HEK293 (cell line): ENCODE measurements around the gene MT1B.
"Not testable (repeated sequence)": the region's sequence is repeated elsewhere in the genome, so short reads cannot be mapped to it uniquely, and the experiment has no call there.

Experiments used
- CTCF ChIA-PET: fragments of 350-600 bp; formaldehyde crosslinking; extraction: SDS; loops from one replicate; lab custom pipeline; 2021; ENCODE audit warnings: antibody characterized with exemption; lab: Yijun Ruan, JAX
- POLR2A ChIA-PET: fragments of 300-600 bp; formaldehyde crosslinking; extraction: SDS; loops from one replicate; lab custom pipeline; 2020; ENCODE audit warnings: antibody characterized with exemption, inconsistent platforms; lab: Yijun Ruan, JAX
- H3K27ac ChIP-seq: fragments of 200-500 bp; sonication (Bioruptor generic); 2 replicates; pipeline ENCODE4 v1.5.1; 2014; ENCODE audit warnings: low read depth, low read length, control low read depth, inconsistent platforms; ENCODE audit errors: extremely low read depth
- H3K36me3 ChIP-seq, 2 experiments: fragments of 200-500 bp in 1 of 2; sonication (Bioruptor generic) in 1 of 2; 1 replicate in 1 of 2; 2 replicates in 1 of 2; pipeline ENCODE4 v1.5.1; 2014 to 2017; ENCODE audit warnings: inconsistent platforms in 2 of 2, low read length in 2 of 2; ENCODE audit not compliant: control insufficient read depth in 2 of 2, insufficient read depth in 1 of 2
- H3K4me1 ChIP-seq: fragments of 200-500 bp; sonication (Bioruptor generic); 2 replicates; pipeline ENCODE4 v1.5.1; 2014; ENCODE audit warnings: mild to moderate bottlenecking, low read length, inconsistent platforms; ENCODE audit not compliant: control insufficient read depth, insufficient read depth
- H3K4me3 ChIP-seq: 2 replicates; pipeline ENCODE4 v1.5.1; 2011; ENCODE audit warnings: low read depth, mild to moderate bottlenecking, control low read depth, low read length, moderate library complexity
- H3K9me3 ChIP-seq: fragments of 200-500 bp; sonication (Bioruptor generic); 2 replicates; pipeline ENCODE4 v1.5.1; 2014; ENCODE audit warnings: low read depth, low read length, inconsistent platforms; ENCODE audit not compliant: control insufficient read depth, insufficient read depth
- MZF1 ChIP-seq: fragments of 450-650 bp; formaldehyde crosslinking; IDR thresholded peaks from 2 replicates; pipeline ENCODE4 v1.5.1; 2017; ENCODE audit warnings: missing biosample characterization, missing genetic modification characterization, borderline replicate concordance
- REPIN1 ChIP-seq: fragments of 450-650 bp; formaldehyde crosslinking; IDR thresholded peaks from 2 replicates; pipeline ENCODE4 v1.5.1; 2017; ENCODE audit warnings: missing biosample characterization, missing genetic modification characterization, low read depth
- SCRT2 ChIP-seq: fragments of 450-650 bp; formaldehyde crosslinking; IDR thresholded peaks from 2 replicates; pipeline ENCODE4 v1.5.1; 2016; ENCODE audit warnings: missing biosample characterization, missing genetic modification characterization
- ZNF366 ChIP-seq: fragments of 450-650 bp; formaldehyde crosslinking; conservative IDR thresholded peaks from 2 replicates; pipeline ENCODE4 v1.5.1; 2016; ENCODE audit warnings: missing biosample characterization, missing genetic modification characterization
- ZNF416 ChIP-seq: fragments of 450-650 bp; formaldehyde crosslinking; IDR thresholded peaks from 2 replicates; pipeline ENCODE4 v1.5.1; 2016; ENCODE audit warnings: missing biosample characterization, missing genetic modification characterization
- ZNF610 ChIP-seq: fragments of 450-650 bp; formaldehyde crosslinking; IDR thresholded peaks from 2 replicates; pipeline ENCODE4 v1.5.1; 2016; ENCODE audit warnings: missing biosample characterization, missing genetic modification characterization, borderline replicate concordance
- ZNF621 ChIP-seq: fragments of 450-650 bp; formaldehyde crosslinking; IDR thresholded peaks from 2 replicates; pipeline ENCODE4 v1.5.1; 2017; ENCODE audit warnings: missing biosample characterization, missing genetic modification characterization
- ZNF623 ChIP-seq: fragments of 450-650 bp; formaldehyde crosslinking; IDR thresholded peaks from 2 replicates; pipeline ENCODE4 v1.5.1; 2016; ENCODE audit warnings: missing biosample characterization, missing genetic modification characterization
- ZNF660 ChIP-seq: fragments of 450-650 bp; IDR thresholded peaks from 2 replicates; pipeline ENCODE4 v1.5.1; 2018; ENCODE audit warnings: missing biosample characterization, mild to moderate bottlenecking, missing genetic modification characterization
- ZNF830 ChIP-seq: fragments of 450-650 bp; IDR thresholded peaks from 2 replicates; pipeline ENCODE4 v1.5.0; 2018; ENCODE audit warnings: missing biosample characterization, missing genetic modification characterization, low read depth, mild to moderate bottlenecking, moderate library complexity
- TF ChIP-seq, protein P1 (sequence below): fragments of 450-650 bp; formaldehyde crosslinking; IDR thresholded peaks from 2 replicates; pipeline ENCODE4 v1.5.1; 2017; ENCODE audit warnings: missing biosample characterization, missing genetic modification characterization
- TF ChIP-seq, protein P2 (sequence below): fragments of 450-650 bp; formaldehyde crosslinking; IDR thresholded peaks from 2 replicates; pipeline ENCODE4 v1.5.1; 2016; ENCODE audit warnings: missing biosample characterization, missing genetic modification characterization, borderline replicate concordance
- TF ChIP-seq, protein P3 (sequence below): fragments of 450-650 bp; formaldehyde crosslinking; IDR thresholded peaks from 2 replicates; pipeline ENCODE4 v1.5.1; 2016; ENCODE audit warnings: missing biosample characterization, missing genetic modification characterization, borderline replicate concordance

MT1B gene

DNA sequence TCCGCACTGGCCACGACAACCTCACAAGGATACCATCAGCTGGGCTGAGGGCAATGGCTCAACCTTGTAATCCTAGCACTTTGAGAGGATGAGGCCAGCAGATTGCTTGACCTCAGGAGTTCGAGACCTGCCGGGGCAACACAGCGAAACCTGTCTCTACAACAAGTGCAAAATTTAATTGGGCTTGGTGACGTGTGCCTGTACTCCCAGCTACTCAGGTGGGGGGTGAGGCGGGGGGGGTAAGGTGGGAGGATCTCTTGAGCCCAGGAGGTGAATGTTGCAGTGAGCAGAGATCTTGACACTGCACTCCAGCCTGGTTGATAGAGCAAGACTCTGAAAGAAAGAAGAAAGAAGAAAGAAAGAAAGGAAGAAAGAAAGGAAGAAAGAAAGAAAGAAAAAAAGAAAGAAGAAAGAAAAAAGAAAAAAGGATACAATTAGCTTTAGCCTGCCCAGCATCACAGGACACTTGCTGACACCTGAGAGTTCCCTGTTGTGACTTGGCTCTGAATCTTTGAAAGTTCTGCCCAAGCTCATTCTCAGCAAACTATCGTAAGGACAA, 31.3 kb upstream of the MT1B start (continued):
- TF ChIP-seq ZNF366 (tag by site-specific recombination) (peak; percentile 80), MZF1 (tag by site-specific recombination) (no peak)

DNA sequence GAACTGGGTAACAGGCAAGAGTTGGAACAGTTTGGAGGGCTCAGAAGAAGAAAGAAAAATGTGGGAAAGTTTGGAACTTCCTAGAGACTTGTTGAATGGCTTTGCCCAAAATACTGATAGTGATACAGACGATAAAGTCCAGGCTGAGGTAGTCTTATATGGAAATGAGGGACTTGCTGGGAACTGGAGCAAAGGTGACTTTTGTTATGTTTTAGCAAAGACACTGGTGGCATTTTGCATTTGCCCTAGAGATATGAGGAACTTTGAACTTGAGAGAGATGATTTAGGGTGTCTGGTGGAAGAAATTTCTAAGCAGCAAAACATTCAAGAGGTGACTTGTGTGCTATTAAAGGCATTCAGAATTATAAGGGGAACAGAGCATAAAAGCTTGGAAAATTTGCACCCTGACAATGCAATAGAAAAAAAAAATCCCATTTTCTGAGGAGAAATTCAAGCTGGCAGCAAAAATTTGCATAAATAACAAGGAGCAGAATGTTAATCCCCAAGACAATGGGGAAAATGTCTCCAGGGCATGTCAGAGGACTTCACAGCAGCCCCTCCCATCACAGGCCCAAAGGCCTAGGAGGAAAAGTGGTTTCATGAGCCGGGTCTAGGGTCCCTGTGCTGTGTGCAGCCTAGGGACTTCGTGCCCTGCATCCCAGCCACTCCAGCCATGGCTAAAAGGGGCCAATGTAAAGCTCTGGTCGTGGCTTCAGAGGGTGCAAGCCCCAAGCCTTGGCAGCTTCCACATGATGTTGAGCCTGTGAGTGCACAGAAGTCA, 29.8 kb upstream of the MT1B start:
- H3K4me1 ChIP-seq, H3K4me3 ChIP-seq, H3K27ac ChIP-seq, POLR2A ChIA-PET, CTCF ChIA-PET, H3K9me3 ChIP-seq, H3K36me3 ChIP-seq: not testable (repeated sequence)
- TF ChIP-seq SCRT2 (tag by site-specific recombination) = peak; percentile 40; the same call in 1 of the 2 replicates

DNA sequence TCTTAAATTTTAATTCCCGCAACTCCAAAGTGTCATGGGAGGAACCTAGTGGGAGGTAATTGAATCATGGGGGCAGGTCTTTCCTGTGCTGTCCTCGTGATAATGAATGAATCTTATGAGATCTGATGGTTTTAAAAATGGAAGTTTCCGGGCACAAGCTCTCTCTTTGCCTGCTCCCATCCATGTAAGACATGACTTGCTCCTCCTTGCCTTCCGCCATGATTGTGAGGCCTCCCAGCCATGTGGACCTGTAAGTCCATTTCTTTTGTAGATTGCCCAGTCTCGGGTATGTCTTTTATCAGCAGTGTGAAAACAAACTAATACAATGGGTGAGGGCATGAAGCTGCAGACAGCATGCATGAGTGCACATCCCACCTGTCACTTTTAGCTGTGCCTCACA, 28.5 kb upstream of the MT1B start:
- not testable (repeated sequence) for H3K9me3 ChIP-seq, H3K4me3 ChIP-seq, H3K4me1 ChIP-seq, H3K36me3 ChIP-seq, H3K27ac ChIP-seq
- CTCF ChIA-PET = interaction anchor here (0.6 to 1.7 kb wide), 3 partner anchors 13 to 895 kb away, joined by 3 to 6 read pairs (median 3); no protein-coding TSS in a partner anchor
- POLR2A ChIA-PET = interaction anchor here (0.6 kb wide), 1 partner anchor 204 kb away, joined by 3 read pairs; no protein-coding TSS in a partner anchor

DNA sequence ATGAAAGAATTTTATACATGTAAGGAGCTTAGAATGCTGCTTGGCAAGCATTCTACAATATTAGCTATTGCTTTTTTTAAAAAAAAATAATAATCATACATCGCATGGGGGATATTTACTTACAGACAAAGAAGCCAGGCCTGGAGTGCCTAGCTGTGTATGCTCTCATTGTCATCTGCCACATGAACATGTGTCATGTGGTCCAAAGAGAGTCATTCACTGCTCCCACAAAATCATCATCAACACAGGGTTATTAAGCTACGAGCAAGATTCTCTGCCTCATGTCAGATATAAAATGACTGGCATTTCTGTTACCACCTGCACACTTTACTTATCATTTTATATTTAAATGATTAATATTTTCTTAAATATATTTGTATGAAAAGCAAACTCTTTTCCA, 28.0 kb upstream of the MT1B start:
- no peak overlapping the region for H3K27ac ChIP-seq
- CTCF ChIA-PET = interaction anchor here (0.6 to 1.7 kb wide), 4 partner anchors 13 to 894 kb away, joined by 3 to 6 read pairs (median 4); no protein-coding TSS in a partner anchor
- no peak for TF ChIP-seq ZNF621 (tag by site-specific recombination)
- TF ChIP-seq ZNF610 (tag by site-specific recombination) = no peak
- TF ChIP-seq, protein P1, sequence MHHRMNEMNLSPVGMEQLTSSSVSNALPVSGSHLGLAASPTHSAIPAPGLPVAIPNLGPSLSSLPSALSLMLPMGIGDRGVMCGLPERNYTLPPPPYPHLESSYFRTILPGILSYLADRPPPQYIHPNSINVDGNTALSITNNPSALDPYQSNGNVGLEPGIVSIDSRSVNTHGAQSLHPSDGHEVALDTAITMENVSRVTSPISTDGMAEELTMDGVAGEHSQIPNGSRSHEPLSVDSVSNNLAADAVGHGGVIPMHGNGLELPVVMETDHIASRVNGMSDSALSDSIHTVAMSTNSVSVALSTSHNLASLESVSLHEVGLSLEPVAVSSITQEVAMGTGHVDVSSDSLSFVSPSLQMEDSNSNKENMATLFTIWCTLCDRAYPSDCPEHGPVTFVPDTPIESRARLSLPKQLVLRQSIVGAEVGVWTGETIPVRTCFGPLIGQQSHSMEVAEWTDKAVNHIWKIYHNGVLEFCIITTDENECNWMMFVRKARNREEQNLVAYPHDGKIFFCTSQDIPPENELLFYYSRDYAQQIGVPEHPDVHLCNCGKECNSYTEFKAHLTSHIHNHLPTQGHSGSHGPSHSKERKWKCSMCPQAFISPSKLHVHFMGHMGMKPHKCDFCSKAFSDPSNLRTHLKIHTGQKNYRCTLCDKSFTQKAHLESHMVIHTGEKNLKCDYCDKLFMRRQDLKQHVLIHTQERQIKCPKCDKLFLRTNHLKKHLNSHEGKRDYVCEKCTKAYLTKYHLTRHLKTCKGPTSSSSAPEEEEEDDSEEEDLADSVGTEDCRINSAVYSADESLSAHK (tag by site-specific recombination) = no peak
- no peak for TF ChIP-seq ZNF830 (tag by site-specific recombination)
- no peak for TF ChIP-seq ZNF660 (tag by site-specific recombination)
- TF ChIP-seq, protein P2, sequence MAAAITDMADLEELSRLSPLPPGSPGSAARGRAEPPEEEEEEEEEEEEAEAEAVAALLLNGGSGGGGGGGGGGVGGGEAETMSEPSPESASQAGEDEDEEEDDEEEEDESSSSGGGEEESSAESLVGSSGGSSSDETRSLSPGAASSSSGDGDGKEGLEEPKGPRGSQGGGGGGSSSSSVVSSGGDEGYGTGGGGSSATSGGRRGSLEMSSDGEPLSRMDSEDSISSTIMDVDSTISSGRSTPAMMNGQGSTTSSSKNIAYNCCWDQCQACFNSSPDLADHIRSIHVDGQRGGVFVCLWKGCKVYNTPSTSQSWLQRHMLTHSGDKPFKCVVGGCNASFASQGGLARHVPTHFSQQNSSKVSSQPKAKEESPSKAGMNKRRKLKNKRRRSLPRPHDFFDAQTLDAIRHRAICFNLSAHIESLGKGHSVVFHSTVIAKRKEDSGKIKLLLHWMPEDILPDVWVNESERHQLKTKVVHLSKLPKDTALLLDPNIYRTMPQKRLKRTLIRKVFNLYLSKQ = no peak
- TF ChIP-seq REPIN1 (tag by site-specific recombination) = no peak
- no peak for TF ChIP-seq ZNF416 (tag by site-specific recombination)
- TF ChIP-seq, protein P3, sequence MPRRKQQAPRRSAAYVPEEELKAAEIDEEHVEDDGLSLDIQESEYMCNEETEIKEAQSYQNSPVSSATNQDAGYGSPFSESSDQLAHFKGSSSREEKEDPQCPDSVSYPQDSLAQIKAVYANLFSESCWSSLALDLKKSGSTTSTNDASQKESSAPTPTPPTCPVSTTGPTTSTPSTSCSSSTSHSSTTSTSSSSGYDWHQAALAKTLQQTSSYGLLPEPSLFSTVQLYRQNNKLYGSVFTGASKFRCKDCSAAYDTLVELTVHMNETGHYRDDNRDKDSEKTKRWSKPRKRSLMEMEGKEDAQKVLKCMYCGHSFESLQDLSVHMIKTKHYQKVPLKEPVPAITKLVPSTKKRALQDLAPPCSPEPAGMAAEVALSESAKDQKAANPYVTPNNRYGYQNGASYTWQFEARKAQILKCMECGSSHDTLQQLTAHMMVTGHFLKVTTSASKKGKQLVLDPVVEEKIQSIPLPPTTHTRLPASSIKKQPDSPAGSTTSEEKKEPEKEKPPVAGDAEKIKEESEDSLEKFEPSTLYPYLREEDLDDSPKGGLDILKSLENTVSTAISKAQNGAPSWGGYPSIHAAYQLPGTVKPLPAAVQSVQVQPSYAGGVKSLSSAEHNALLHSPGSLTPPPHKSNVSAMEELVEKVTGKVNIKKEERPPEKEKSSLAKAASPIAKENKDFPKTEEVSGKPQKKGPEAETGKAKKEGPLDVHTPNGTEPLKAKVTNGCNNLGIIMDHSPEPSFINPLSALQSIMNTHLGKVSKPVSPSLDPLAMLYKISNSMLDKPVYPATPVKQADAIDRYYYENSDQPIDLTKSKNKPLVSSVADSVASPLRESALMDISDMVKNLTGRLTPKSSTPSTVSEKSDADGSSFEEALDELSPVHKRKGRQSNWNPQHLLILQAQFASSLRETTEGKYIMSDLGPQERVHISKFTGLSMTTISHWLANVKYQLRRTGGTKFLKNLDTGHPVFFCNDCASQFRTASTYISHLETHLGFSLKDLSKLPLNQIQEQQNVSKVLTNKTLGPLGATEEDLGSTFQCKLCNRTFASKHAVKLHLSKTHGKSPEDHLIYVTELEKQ (tag by site-specific recombination) = no peak
- TF ChIP-seq ZNF623 (tag by site-specific recombination) = no peak
- TF ChIP-seq, all 188 proteins: peak for 0
- no peaks in the 10 kb centered on the region for H3K36me3 ChIP-seq
- no peaks in the 10 kb centered on the region; the same call in 1 of the 2 replicates for H3K4me1 ChIP-seq
- POLR2A ChIA-PET = interaction anchor here (1.0 kb wide), 1 partner anchor 15 kb away, joined by 3 read pairs; the partner anchor contains the start of gene MT2A
- no peaks in the 10 kb centered on the region for H3K9me3 ChIP-seq
- H3K4me3 ChIP-seq = no peak overlapping the region
